ENCODE data around the gene SLC16A5.

SLC16A5 gene

DNA sequence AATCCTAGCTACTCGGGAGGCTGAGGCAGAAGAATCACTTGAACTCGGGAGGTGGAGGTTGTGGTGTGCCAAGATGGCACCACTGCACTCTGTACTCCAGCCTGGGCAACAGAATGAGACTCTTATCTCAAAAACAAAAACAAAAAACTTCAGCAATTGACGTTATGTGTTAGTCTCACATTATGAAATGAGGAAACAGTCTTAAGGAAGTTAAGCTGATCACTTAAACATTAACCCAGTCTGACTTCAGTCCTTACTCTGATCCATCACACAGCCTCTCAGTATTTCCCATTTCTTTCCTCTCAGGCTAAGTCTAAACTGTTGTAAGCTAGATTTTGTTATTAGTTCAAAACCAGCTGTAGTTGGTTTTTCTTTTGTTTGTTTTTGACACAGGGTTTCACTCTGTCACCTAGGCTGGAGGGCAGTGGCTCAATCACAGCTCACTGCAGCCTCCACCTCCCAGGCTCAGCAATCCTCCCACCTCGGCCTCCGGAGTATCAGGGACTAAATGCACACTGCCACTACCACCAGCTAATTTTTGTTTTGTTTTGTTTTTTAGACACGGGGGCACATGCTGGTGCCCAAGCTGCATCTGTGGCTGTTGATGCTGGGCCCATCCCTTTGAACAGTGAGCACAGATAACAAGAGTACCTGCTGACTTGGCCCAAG is 60.3 kb downstream of the SLC16A5 start:
- no peak overlapping the region for H4K8ac ChIP-seq (ENCODE audit: low read depth, low read length)
- DNase-seq, result no peak
- no peak overlapping the region for H2BK120ac ChIP-seq (ENCODE audit: low read depth, low read length)
- H3K27ac ChIP-seq (ENCODE audit: low read depth, low read length), result no peak overlapping the region
- H3K9ac ChIP-seq (ENCODE audit: low read length), result no peak overlapping the region
- no peak overlapping the region for H4K5ac ChIP-seq (ENCODE audit: low read length)
- no peak overlapping the region for H3K4me3 ChIP-seq (ENCODE audit: low read length)
- H3K4ac ChIP-seq (ENCODE audit: low read depth, low read length), result no peak overlapping the region
- peaks cover 23% of the 10 kb centered on the region for H3K36me3 ChIP-seq (ENCODE audit: control insufficient read depth, insufficient read depth, low read length)
- H3K56ac ChIP-seq (ENCODE audit: low read length), result no peak overlapping the region
- H2AK5ac ChIP-seq (ENCODE audit: low read length), result no peak overlapping the region
- peaks cover 48% of the 10 kb centered on the region for H3K79me2 ChIP-seq (ENCODE audit: control insufficient read depth, insufficient read depth, low read length)
- H3K18ac ChIP-seq (ENCODE audit: low read length), result no peak overlapping the region
- no peaks in the 10 kb centered on the region for H3K4me1 ChIP-seq (ENCODE audit: control insufficient read depth, low read depth, low read length)
- no peak overlapping the region for H3K23ac ChIP-seq (ENCODE audit: low read length)
- H3K4me2 ChIP-seq (ENCODE audit: low read length), result no peak overlapping the region
- H3K27me3 ChIP-seq (ENCODE audit: insufficient read depth, low read length, poor library complexity), result no peaks in the 10 kb centered on the region
- WGBS (ENCODE audit: extremely low coverage, insufficient coverage, low lambda C conversion rate), result no CpG with 5 or more reads among the region's 6 CpGs
- no peak overlapping the region for H2BK5ac ChIP-seq (ENCODE audit: low read length)
- H3K79me1 ChIP-seq (ENCODE audit: low read length), result peaks cover 9% of the 10 kb centered on the region
- H2BK15ac ChIP-seq (replicated peaks; ENCODE audit: low read depth), result no peak overlapping the region

DNA sequence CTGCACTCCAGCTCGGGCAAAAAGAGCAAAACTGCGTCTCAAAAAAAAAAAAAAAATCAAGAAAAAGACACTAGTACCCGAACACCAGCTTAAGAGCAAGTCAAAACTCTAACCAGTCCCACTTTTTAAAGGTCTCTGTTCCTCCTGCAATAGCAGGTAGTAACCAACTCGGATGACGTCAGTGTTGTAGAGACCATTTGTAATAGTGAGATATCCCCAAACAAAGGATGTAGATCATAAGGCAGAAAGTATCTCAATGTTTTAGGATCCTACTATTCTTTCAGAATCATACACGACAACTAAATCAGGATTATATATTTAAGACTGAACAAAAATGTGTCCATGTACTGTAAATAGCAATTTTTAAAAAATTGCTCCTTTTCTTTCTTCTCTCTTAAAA is 64.2 kb downstream of the SLC16A5 start:
- peaks cover 7% of the 10 kb centered on the region for H3K36me3 ChIP-seq (ENCODE audit: control insufficient read depth, insufficient read depth, low read length)
- H2BK120ac ChIP-seq (ENCODE audit: low read depth, low read length), result no peak overlapping the region
- H3K9ac ChIP-seq (ENCODE audit: low read length), result peak overlapping the region; percentile 92
- no CpG with 5 or more reads among the region's 6 CpGs for WGBS (ENCODE audit: extremely low coverage, insufficient coverage, low lambda C conversion rate)
- peaks cover 2% of the 10 kb centered on the region for H3K4me1 ChIP-seq (ENCODE audit: control insufficient read depth, low read depth, low read length)
- no peak overlapping the region for H2AK5ac ChIP-seq (ENCODE audit: low read length)
- H3K4me2 ChIP-seq (ENCODE audit: low read length), result peak overlapping the region; percentile 21
- DNase-seq, result peak; percentile 63
- no peak overlapping the region for H3K23ac ChIP-seq (ENCODE audit: low read length)
- H3K79me1 ChIP-seq (ENCODE audit: low read length), result peaks cover 2% of the 10 kb centered on the region
- H4K5ac ChIP-seq (ENCODE audit: low read length), result no peak overlapping the region
- no peak overlapping the region for H3K18ac ChIP-seq (ENCODE audit: low read length)
- no peaks in the 10 kb centered on the region for H3K27me3 ChIP-seq (ENCODE audit: insufficient read depth, low read length, poor library complexity)
- peaks cover 60% of the 10 kb centered on the region for H3K79me2 ChIP-seq (ENCODE audit: control insufficient read depth, insufficient read depth, low read length)
- no peak overlapping the region for H3K27ac ChIP-seq (ENCODE audit: low read depth, low read length)
- H3K4ac ChIP-seq (ENCODE audit: low read depth, low read length), result no peak overlapping the region
- H3K56ac ChIP-seq (ENCODE audit: low read length), result no peak overlapping the region
- H3K4me3 ChIP-seq (ENCODE audit: low read length), result no peak overlapping the region
- H2BK5ac ChIP-seq (ENCODE audit: low read length), result no peak overlapping the region
- no peak overlapping the region for H2BK15ac ChIP-seq (replicated peaks; ENCODE audit: low read depth)
- no peak overlapping the region for H4K8ac ChIP-seq (ENCODE audit: low read depth, low read length)

DNA sequence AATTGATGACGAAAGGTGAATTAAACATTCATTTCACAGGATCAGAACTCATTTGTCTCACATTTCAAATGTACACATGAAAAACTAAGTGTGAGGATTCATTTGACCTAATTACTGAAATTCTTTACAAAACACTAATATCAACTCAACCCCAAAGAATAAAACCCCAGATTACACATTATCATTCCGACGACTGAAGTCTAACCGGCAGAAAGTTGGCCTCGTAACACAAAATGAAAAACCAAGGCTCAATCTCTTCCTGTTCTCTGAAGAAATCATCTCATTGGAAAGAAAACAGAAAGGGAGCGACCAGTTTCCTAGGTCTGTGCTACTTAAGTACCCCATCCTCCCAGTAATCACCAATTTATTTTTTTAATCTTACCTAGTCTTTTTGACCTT is 64.8 kb downstream of the SLC16A5 start:
- Histone ChIP-seq H2BK120ac (ENCODE audit: low read depth, low read length) (no peak overlapping the region), H3K18ac (ENCODE audit: low read length) (peak overlapping the region; percentile 53), H3K56ac (ENCODE audit: low read length) (peak overlapping the region; percentile 100), H3K79me2 (ENCODE audit: control insufficient read depth, insufficient read depth, low read length) (peaks cover 60% of the 10 kb centered on the region), H3K23ac (ENCODE audit: low read length) (peak overlapping the region; percentile 90), H3K79me1 (ENCODE audit: low read length) (no peaks in the 10 kb centered on the region), H4K5ac (ENCODE audit: low read length) (no peak overlapping the region), H3K4me3 (ENCODE audit: low read length) (peak overlapping the region; percentile 97), H3K27me3 (ENCODE audit: insufficient read depth, low read length, poor library complexity) (no peaks in the 10 kb centered on the region), H3K9ac (ENCODE audit: low read length) (peak overlapping the region; percentile 92), H2BK5ac (ENCODE audit: low read length) (no peak overlapping the region), H2BK15ac (replicated peaks; ENCODE audit: low read depth) (no peak overlapping the region), H2AK5ac (ENCODE audit: low read length) (no peak overlapping the region), H3K27ac (ENCODE audit: low read depth, low read length) (no peak overlapping the region), H4K8ac (ENCODE audit: low read depth, low read length) (no peak overlapping the region), H3K4ac (ENCODE audit: low read depth, low read length) (no peak overlapping the region), H3K4me2 (ENCODE audit: low read length) (peak overlapping the region; percentile 93), H3K36me3 (ENCODE audit: control insufficient read depth, insufficient read depth, low read length) (peaks cover 3% of the 10 kb centered on the region), H3K4me1 (ENCODE audit: control insufficient read depth, low read depth, low read length) (peaks cover 2% of the 10 kb centered on the region)
- no CpG with 5 or more reads among the region's 6 CpGs for WGBS (ENCODE audit: extremely low coverage, insufficient coverage, low lambda C conversion rate)
- no peak for DNase-seq

DNA sequence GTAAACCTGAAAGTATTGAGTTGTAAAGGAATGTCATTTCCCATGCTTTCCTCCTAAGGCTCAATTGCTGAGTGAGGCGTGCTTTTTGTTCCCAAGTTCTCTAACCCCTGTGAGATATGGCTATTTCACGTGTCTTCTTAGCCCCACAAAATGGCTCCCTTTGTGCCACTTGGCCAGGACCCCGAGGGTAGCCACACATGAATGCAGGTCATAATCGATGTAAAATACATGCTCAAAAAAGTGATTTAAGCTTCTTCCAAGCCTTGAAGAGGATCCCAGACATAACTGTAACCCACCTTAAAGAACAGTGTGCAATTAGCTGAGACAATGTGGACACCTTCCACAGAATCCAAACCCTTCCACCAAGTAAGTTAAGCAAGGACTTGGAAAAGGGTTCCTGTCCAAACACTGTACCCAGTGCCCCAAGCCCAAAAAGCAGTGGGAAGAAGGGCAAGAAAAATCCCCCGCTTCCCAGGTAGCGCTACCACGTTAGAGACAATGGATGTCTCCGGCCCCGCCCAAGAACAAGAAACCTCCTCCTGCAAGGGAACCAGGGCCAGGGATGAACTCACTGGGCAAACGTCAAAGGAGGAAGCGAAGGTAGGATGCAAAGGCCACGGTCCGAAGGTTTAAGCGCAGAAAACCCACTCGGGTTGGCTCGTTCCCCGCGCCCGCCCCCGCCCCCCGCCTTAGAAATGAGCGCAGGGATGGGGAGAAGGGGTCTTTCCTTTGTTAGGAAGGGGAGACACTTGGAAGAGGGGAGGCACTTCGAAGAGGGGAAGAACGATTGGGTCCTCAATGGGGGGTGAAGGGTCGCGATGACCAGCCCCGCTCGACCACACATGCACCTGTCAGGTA is 65.4 kb downstream of the SLC16A5 start:
- Histone ChIP-seq H4K5ac (ENCODE audit: low read length) (peak overlapping the region; percentile 98), H3K27ac (ENCODE audit: low read depth, low read length) (no peak overlapping the region), H3K79me1 (ENCODE audit: low read length) (no peaks in the 10 kb centered on the region)

DNA sequence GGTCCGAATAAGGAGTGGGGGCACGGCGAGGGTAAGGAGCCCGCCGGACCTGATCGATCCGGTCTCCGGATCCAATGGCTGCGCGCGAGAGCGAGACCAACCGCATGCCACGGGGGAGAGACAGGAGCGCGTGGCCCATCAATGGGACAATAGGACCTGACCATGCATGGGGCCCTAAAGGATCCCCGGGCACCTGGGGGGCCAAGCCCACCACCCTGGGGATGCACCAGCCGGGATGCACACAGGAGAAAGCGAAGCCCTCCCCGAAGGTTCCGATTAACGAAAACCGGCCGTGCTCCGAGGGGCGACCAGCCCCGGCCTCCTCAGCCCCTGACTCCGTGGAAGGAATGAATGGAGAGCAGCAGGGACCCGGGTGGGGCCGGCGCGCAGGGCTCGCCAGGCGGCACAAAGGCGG is 66.0 kb downstream of the SLC16A5 start:
- Histone ChIP-seq H4K5ac (ENCODE audit: low read length) (no peak overlapping the region), H3K9ac (ENCODE audit: low read length) (peak overlapping the region; percentile 92), H3K4me1 (ENCODE audit: control insufficient read depth, low read depth, low read length) (peaks cover 2% of the 10 kb centered on the region), H3K56ac (ENCODE audit: low read length) (peak overlapping the region; percentile 100), H3K4me3 (ENCODE audit: low read length) (peak overlapping the region; percentile 97), H2AK5ac (ENCODE audit: low read length) (peak overlapping the region; percentile 37), H3K79me1 (ENCODE audit: low read length) (no peaks in the 10 kb centered on the region), H3K79me2 (ENCODE audit: control insufficient read depth, insufficient read depth, low read length) (peaks cover 51% of the 10 kb centered on the region), H4K8ac (ENCODE audit: low read depth, low read length) (no peak overlapping the region), H3K36me3 (ENCODE audit: control insufficient read depth, insufficient read depth, low read length) (no peaks in the 10 kb centered on the region), H3K18ac (ENCODE audit: low read length) (peak overlapping the region; percentile 11), H3K4ac (ENCODE audit: low read depth, low read length) (peak overlapping the region; percentile 88), H3K23ac (ENCODE audit: low read length) (peak overlapping the region; percentile 83), H3K27me3 (ENCODE audit: insufficient read depth, low read length, poor library complexity) (no peaks in the 10 kb centered on the region), H3K27ac (ENCODE audit: low read depth, low read length) (peak overlapping the region; percentile 39), H2BK5ac (ENCODE audit: low read length) (no peak overlapping the region), H2BK15ac (replicated peaks; ENCODE audit: low read depth) (no peak overlapping the region), H3K4me2 (ENCODE audit: low read length) (peak overlapping the region; percentile 39), H2BK120ac (ENCODE audit: low read depth, low read length) (no peak overlapping the region)
- no CpG with 5 or more reads among the region's 35 CpGs for WGBS (ENCODE audit: extremely low coverage, insufficient coverage, low lambda C conversion rate)
- no peak for DNase-seq

More for the DNA sequence above, 65.4 kb downstream of the SLC16A5 start:
- peak overlapping the region; percentile 53 for H3K18ac ChIP-seq (ENCODE audit: low read length)
- peak overlapping the region; percentile 85 for H2BK5ac ChIP-seq (ENCODE audit: low read length)
- H3K79me2 ChIP-seq (ENCODE audit: control insufficient read depth, insufficient read depth, low read length), result peaks cover 57% of the 10 kb centered on the region
- H4K8ac ChIP-seq (ENCODE audit: low read depth, low read length), result no peak overlapping the region
- H3K56ac ChIP-seq (ENCODE audit: low read length), result peak overlapping the region; percentile 100
- peaks cover 2% of the 10 kb centered on the region for H3K4me1 ChIP-seq (ENCODE audit: control insufficient read depth, low read depth, low read length)
- peak; percentile 76 for DNase-seq
- peak overlapping the region; percentile 97 for H3K4me3 ChIP-seq (ENCODE audit: low read length)
- WGBS (ENCODE audit: extremely low coverage, insufficient coverage, low lambda C conversion rate), result no CpG with 5 or more reads among the region's 28 CpGs
- peaks cover 3% of the 10 kb centered on the region for H3K36me3 ChIP-seq (ENCODE audit: control insufficient read depth, insufficient read depth, low read length)
- H3K23ac ChIP-seq (ENCODE audit: low read length), result peak overlapping the region; percentile 90
- H3K4me2 ChIP-seq (ENCODE audit: low read length), result peak overlapping the region; percentile 93
- H2AK5ac ChIP-seq (ENCODE audit: low read length), result peak overlapping the region; percentile 95
- H3K9ac ChIP-seq (ENCODE audit: low read length), result peak overlapping the region; percentile 92
- H3K4ac ChIP-seq (ENCODE audit: low read depth, low read length), result peak overlapping the region; percentile 97
- H2BK15ac ChIP-seq (replicated peaks; ENCODE audit: low read depth), result no peak overlapping the region
- H3K27me3 ChIP-seq (ENCODE audit: insufficient read depth, low read length, poor library complexity), result no peaks in the 10 kb centered on the region
- no peak overlapping the region for H2BK120ac ChIP-seq (ENCODE audit: low read depth, low read length)

All from mesendoderm (in vitro differentiated cells).